HG03175 (cell line): ENCODE measurements around the gene KCNJ4.
"Not testable (repeated sequence)": the region's sequence is repeated elsewhere in the genome, so short reads cannot be mapped to it uniquely, and the experiment has no call there.

Source experiments
- ATAC-seq: cut with Tn5 transposase; IDR thresholded peaks from one replicate; pipeline ENCODE4 v1.9.1; 2021; ENCODE audit warnings: mild to moderate bottlenecking, moderate library complexity; ENCODE audit not compliant: unreplicated experiment

Gene KCNJ4

DNA sequence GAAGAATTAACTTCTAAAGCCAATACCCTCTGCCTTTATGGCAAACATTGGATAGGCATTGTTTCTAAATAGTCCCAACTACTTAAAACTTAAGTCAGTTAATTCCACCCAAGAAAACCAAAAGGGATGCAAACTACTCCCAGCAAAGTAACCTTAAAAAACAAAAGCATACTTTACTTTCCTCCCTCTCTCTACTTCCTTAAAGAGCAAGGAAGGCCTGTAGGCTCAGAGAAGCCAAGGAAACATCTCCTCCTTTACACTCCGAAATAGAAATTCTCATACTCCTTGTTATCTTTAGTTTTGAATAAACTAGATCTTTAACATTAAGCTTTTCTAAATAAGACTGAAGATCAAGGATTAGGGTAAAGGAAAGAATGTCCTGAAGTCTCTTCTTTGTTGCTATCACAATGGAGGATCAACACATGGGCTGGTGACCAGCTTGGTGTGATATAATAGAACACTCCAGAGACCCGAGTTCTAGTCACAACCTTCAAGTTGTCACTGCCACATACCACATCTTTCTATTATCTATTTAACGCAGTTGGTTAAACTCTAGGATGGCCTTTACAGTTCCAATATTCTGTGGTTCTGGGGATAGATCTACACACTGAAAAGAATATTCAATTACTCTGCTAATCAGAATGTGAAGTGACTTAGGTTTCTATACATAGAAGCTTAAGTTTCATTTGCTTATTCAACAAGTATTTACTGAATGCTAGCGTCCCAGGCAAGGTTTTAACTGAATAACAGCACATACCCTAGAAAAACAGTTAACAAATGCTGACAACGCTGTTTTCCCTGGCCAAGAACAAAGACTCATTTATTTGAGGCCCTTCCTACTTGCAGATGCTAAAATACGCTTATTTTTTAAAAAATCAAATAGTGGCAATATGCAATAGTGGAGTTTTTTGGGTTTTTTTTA lies 66.2 kb downstream of the KCNJ4 start:
- ATAC-seq = not testable (repeated sequence)

DNA sequence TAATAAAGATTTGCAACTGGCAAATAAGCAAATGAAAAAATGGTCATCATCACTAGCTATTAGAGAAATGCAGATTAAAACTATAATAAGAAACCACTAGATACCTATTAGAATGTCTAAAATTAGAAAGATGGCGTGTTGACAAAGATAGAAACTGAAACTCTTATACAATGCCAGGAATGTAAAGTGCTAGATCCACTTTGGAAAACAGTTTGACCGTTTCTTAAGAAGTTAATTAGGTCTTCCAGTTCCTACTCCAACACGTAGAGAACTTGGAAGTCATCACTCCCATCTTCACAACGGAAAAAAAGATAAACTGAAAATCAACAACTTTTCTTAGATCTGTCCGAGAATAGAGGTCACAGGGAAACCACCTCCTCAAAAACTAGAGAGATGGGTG lies 68.1 kb downstream of the KCNJ4 start:
- not testable (repeated sequence) for ATAC-seq

DNA sequence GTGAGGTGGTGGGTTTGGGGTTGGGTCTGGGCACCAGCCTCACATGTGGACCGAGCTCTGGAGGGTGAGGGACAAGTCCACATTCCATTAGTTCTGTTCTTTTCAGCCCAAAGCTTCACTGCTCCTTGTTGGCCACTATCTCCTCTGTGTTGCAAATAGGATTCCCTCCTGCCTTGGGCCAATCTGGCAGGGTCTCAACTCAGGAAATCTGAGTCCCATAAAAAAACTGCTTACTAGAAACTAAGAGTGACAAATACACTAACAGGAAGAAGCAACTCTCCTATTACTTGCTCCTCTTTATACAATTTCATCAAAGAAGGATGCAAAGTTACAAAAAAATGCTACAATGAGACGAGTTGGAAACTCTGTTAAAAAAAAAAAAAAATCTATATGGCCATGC lies 71.6 kb downstream of the KCNJ4 start:
- ATAC-seq = no peak

DNA sequence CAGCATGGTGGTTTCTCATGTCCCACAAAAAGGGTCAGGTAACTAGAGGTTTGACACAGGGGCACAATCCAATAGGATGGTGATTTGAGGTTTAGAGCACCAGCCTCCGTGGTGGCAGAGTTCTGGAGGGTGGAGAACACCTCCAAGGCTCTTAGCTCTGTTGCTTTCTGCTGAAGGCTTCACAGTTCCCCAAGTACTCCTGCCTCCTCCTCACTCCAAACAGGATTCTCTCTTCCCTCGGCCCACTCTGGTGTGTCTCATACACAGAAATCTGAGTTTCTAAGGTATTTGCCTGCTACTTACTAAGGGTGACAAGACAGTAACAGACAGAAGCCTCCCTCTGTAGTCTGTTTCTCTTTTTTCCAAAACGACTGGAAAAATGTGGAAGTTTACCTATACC lies 73.6 kb downstream of the KCNJ4 start:
- not testable (repeated sequence) for ATAC-seq
